GM12878 (cell line): ENCODE data around the gene ARL17B.
"Not testable (repeated sequence)": the region's sequence is repeated elsewhere in the genome, so short reads cannot be mapped to it uniquely, and the experiment has no call there.

Experiments used
- ATF2 ChIP-seq: IDR thresholded peaks from 2 replicates; pipeline ENCODE4 v1.6.1; 2012; ENCODE audit warnings: low read length, inconsistent platforms
- ATF3 ChIP-seq: IDR thresholded peaks from 2 replicates; pipeline ENCODE4 v1.6.1; 2011; ENCODE audit warnings: low read depth, mild to moderate bottlenecking, low read length, moderate library complexity, borderline replicate concordance; ENCODE audit errors: extremely low read depth
- CHD1 ChIP-seq: IDR thresholded peaks from 2 replicates; pipeline ENCODE4 v1.6.1; 2012; ENCODE audit warnings: low read depth, low read length, improper control_type of control experiment
- CTCF ChIP-seq, 3 experiments: IDR thresholded peaks in 2 of 3; conservative IDR thresholded peaks in 1 of 3; 2 replicates each; pipeline ENCODE4 v1.5.1; 2011; ENCODE audit warnings: low read depth in 3 of 3, low read length in 3 of 3, mild to moderate bottlenecking in 3 of 3, control low read depth in 2 of 3, moderate library complexity in 2 of 3, inconsistent platforms in 1 of 3, mixed read lengths in 1 of 3; ENCODE audit not compliant: control insufficient read depth in 2 of 3, insufficient read depth in 1 of 3; ENCODE audit errors: extremely low read depth in 1 of 3
- ELK1 ChIP-seq: IDR thresholded peaks from 2 replicates; pipeline ENCODE4 v1.6.1; 2012; ENCODE audit warnings: low read depth, low read length, improper control_type of control experiment
- EZH2 ChIP-seq: IDR thresholded peaks from 2 replicates; pipeline ENCODE4 v1.6.1; 2012; ENCODE audit warnings: low read depth, mild to moderate bottlenecking, control low read depth, inconsistent platforms, low read length, borderline replicate concordance; ENCODE audit not compliant: control insufficient read depth
- GABPA ChIP-seq: IDR thresholded peaks from 2 replicates; pipeline ENCODE4 v1.6.1; 2014; ENCODE audit warnings: antibody characterized with exemption, low read depth, mild to moderate bottlenecking, inconsistent platforms
- NFYB ChIP-seq: IDR thresholded peaks from 2 replicates; pipeline ENCODE4 v1.6.1; 2011; ENCODE audit warnings: low read depth, mild to moderate bottlenecking, low read length, improper control_type of control experiment, moderate library complexity; ENCODE audit not compliant: insufficient read depth
- RBBP5 ChIP-seq: fragments of 200-600 bp; sonication (generic); conservative IDR thresholded peaks from 2 replicates; pipeline ENCODE4 v1.6.1; 2016
- REST ChIP-seq: IDR thresholded peaks from 2 replicates; pipeline ENCODE4 v1.6.1; 2012; ENCODE audit warnings: mild to moderate bottlenecking, low read depth, low read length
- RFX5 ChIP-seq: IDR thresholded peaks from 2 replicates; pipeline ENCODE4 v1.6.1; 2011; ENCODE audit warnings: low read depth, low read length, improper control_type of control experiment

GRCh38 chr17:46281336-46281735 is 80.2 kb downstream of the ARL17B start:
- not testable (repeated sequence) for TF ChIP-seq ATF2; EZH2; ATF3; NFYB; REST; GABPA; RBBP5; RFX5; CTCF (IDR thresholded peaks at IDR 0.05 in 2 of 3, conservative IDR thresholded peaks at IDR 0.05 in 1 of 3; ENCODE audit: control insufficient read depth in 2 of 3, extremely low read depth in 1 of 3, insufficient read depth in 1 of 3, low read depth in 3 of 3, low read length in 3 of 3); CHD1; ELK1
